Upper lobe of left lung (tissue), 6 donors: Measurements from ENCODE around the gene DENND1A. TPM values are rescaled to one million over a fixed set of nuclear protein-coding genes. Genes with fewer than 3 reads are reported as not detected.

Experiments
- ATAC-seq, 2 donors: fragments of 200-7000 bp; cut with Tn5 transposase; one replicate each; pipeline ENCODE4 v1.9.1; 2022; ENCODE audit warnings: mild to moderate bottlenecking in 2 of 2, moderate library complexity in 2 of 2; ENCODE audit not compliant: low FRiP score in 2 of 2
- DNase-seq, 2 donors: peaks; one replicate each; pipeline ENCODE4 v3.0.0-alpha.2; 2019 to 2020
- H3K27ac ChIP-seq, 4 donors: fragments of 200-600 bp; sonication (generic); one replicate each; pipeline ENCODE4 v1.5.1; 2016 to 2019
- H3K27me3 ChIP-seq, 4 donors: fragments of 200-600 bp; sonication (generic); one replicate each; pipeline ENCODE4 v1.5.1; 2017 to 2019
- H3K36me3 ChIP-seq, 4 donors: fragments of 200-600 bp; sonication (generic); one replicate each; pipeline ENCODE4 v1.5.1; 2016 to 2019
- H3K4me1 ChIP-seq, 4 donors: fragments of 200-600 bp; sonication (generic); one replicate each; pipeline ENCODE4 v1.5.1; 2018 to 2019
- H3K4me3 ChIP-seq, 4 donors: fragments of 200-600 bp; sonication (generic); one replicate each; pipeline ENCODE4 v1.5.1; 2017 to 2019; ENCODE audit warnings: mild to moderate bottlenecking in 2 of 4, moderate library complexity in 1 of 4
- H3K9me3 ChIP-seq, 4 donors: fragments of 200-600 bp; sonication (generic); one replicate each; pipeline ENCODE4 v1.5.1; 2018 to 2019
- EP300 ChIP-seq, 4 donors: sonication (generic); formaldehyde crosslinking; IDR thresholded peaks; one replicate each; pipeline ENCODE4 v1.5.1; 2017; ENCODE audit warnings: antibody characterized with exemption in 4 of 4, control low read depth in 2 of 4
- POLR2A ChIP-seq, 4 donors: fragments of 450-650 bp; IDR thresholded peaks; one replicate each; pipeline ENCODE4 v1.5.1; 2016 to 2017; ENCODE audit warnings: antibody characterized with exemption in 4 of 4, mild to moderate bottlenecking in 2 of 4
- POLR2AphosphoS5 ChIP-seq, 2 donors: sonication (generic); formaldehyde crosslinking; IDR thresholded peaks; one replicate each; pipeline ENCODE4 v1.5.1; 2017; ENCODE audit warnings: antibody characterized with exemption in 2 of 2
- WGBS, 2 donors: methylation state at CpG; one replicate each; pipeline ENCODE4 v1.1.5; 2017 to 2018; 5-methylcytosine and 5-hydroxymethylcytosine counted together
- total RNA-seq, 6 donors: library from RNA; depleted of rRNA in 4 of 6; stranded (reverse); fragments of >200 nt in 4 of 6; gene quantifications; one replicate each; pipeline versions ENCODE4 v1.1.0 to v1.2.1, GENCODE V29; 2016 to 2021
- TF ChIP-seq, protein P1 (sequence below), 6 experiments: fragments of 450-650 bp in 4 of 6; fragments of 200-600 bp in 2 of 6; sonication (generic) in 2 of 6; IDR thresholded peaks; one replicate each; pipeline ENCODE4 v1.5.1; 2016 to 2019; ENCODE audit warnings: antibody characterized with exemption in 6 of 6
- donor health status: DM: no; HTN: no; CAD: no; lungs with moderate emphysema.
- donor health status: DM: no; HTN: yes; CAD: no; lungs with severe emphysema.

The DENND1A gene
- total RNA-seq, 6 donors from 2014 or later, result 9.8 to 46.1 (median 16.0) TPM

DNA sequence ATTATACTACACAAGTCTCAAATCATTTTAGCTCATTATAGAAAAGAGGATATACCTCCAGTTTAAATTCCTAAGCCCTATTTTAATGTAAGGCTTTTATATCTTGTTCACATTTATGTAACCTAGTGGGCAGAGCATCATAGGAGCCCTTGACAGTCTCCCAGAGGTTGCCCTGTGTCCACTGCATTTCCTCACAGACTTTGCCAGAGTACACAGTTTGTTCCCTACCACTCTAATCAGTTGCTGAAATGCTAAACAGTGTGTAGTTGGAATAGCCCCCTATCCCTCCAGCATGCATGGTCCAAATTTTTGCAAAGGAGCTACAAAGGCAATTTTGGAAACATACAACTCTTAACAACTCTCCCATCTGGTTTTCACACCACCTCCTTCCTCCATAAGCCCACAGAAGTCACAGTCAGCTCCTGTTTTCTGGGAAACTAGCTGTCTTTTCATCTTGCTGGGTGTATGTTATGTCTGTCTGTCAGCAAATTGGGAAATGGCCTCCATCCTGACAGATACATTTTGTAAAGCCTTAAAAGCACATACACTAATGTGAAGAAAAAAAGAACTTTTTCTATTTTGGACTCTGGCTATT is 212.2 kb downstream of the DENND1A start:
- H3K27me3 ChIP-seq, result no peaks in the 10 kb centered on the region
- H3K4me1 ChIP-seq, result no peaks in the 10 kb centered on the region
- DNase-seq (no peak), ATAC-seq (no peak)
- no peaks in the 10 kb centered on the region for H3K36me3 ChIP-seq
- H3K27ac ChIP-seq, result no peak overlapping the region
- TF ChIP-seq EP300 (IDR thresholded peaks at IDR 0.05) (no peak), POLR2AphosphoS5 (IDR thresholded peaks at IDR 0.05) (no peak), POLR2A (IDR thresholded peaks at IDR 0.05) (no peak)
- TF ChIP-seq, protein P1, sequence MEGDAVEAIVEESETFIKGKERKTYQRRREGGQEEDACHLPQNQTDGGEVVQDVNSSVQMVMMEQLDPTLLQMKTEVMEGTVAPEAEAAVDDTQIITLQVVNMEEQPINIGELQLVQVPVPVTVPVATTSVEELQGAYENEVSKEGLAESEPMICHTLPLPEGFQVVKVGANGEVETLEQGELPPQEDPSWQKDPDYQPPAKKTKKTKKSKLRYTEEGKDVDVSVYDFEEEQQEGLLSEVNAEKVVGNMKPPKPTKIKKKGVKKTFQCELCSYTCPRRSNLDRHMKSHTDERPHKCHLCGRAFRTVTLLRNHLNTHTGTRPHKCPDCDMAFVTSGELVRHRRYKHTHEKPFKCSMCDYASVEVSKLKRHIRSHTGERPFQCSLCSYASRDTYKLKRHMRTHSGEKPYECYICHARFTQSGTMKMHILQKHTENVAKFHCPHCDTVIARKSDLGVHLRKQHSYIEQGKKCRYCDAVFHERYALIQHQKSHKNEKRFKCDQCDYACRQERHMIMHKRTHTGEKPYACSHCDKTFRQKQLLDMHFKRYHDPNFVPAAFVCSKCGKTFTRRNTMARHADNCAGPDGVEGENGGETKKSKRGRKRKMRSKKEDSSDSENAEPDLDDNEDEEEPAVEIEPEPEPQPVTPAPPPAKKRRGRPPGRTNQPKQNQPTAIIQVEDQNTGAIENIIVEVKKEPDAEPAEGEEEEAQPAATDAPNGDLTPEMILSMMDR (IDR thresholded peaks at IDR 0.05), result no peak
- no peak overlapping the region for H3K4me3 ChIP-seq
- H3K9me3 ChIP-seq, result peaks cover 4 to 6% (median 5%) of the 10 kb centered on the region in 4 donors

DNA sequence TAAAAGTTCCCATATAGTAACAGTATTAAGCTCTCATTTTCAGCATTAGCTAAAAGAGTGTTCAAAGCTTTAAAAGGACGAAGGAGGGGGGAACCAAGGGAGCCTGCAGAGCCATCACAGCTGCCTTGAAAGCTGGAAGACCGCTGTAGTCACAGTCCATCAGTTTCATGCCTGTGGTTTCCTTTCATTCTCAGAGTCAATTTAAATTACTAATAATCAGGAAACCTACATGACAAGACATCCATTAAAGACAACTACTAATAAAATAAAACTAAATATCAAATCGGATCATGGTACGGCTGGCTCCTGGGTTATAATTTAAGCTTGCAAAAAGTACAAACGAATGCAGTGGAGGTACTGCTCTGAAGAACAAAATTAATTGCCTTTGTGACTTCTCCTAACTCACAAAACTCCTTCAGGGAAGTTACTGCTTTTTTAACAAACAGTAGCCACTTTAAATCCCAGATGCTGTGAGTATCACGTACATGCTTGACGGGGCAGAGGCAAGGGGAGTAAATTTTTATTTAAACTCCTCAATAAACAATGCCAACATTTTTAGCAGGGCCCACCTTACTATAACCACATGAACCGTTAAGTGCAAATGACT is 213.5 kb downstream of the DENND1A start:
- no peaks in the 10 kb centered on the region for H3K9me3 ChIP-seq
- ATAC-seq (no peak), DNase-seq (no peak)
- TF ChIP-seq POLR2AphosphoS5 (IDR thresholded peaks at IDR 0.05) (no peak), POLR2A (IDR thresholded peaks at IDR 0.05) (no peak), EP300 (IDR thresholded peaks at IDR 0.05) (no peak)
- TF ChIP-seq, protein P1 (IDR thresholded peaks at IDR 0.05), result no peak
- H3K36me3 ChIP-seq, result no peaks in the 10 kb centered on the region
- no peaks in the 10 kb centered on the region for H3K4me1 ChIP-seq
- H3K27me3 ChIP-seq, result no peaks in the 10 kb centered on the region
- H3K4me3 ChIP-seq, result no peak overlapping the region
- 78 to 80% methylated on average over 8 of the region's 8 CpGs for WGBS, 2 donors
- no peak overlapping the region for H3K27ac ChIP-seq

DNA sequence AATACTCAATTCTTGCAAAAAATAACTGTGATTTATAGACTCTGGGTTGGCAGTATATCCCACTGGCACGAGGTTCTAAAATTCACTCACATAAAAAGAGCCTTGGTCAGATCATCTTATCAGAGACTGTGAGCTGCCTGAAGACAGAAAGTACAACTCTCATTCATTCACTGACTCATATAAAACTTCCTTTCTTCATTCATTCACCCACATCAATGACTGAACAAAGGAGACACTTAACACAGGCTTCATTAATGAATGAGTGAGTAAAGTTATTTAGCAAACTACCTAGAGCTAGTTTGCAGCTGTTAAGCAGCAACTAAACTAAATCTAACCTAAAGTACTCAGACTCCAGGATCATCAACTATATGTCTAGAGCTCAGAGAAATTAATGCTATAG is 214.7 kb downstream of the DENND1A start:
- no peak overlapping the region for H3K4me3 ChIP-seq
- DNase-seq, result no peak
- H3K4me1 ChIP-seq, result no peaks in the 10 kb centered on the region
- no peak for ATAC-seq
- 79 to 96% methylated on average over 1 of the region's 1 CpG for WGBS, 2 donors
- H3K27me3 ChIP-seq, result no peaks in the 10 kb centered on the region
- H3K9me3 ChIP-seq, result no peaks in the 10 kb centered on the region
- H3K27ac ChIP-seq, result no peak overlapping the region
- no peaks in the 10 kb centered on the region for H3K36me3 ChIP-seq
- no peak for TF ChIP-seq POLR2AphosphoS5 (IDR thresholded peaks at IDR 0.05)
- TF ChIP-seq, protein P1 (IDR thresholded peaks at IDR 0.05), result no peak
- no peak for TF ChIP-seq EP300 (IDR thresholded peaks at IDR 0.05)
- no peak for TF ChIP-seq POLR2A (IDR thresholded peaks at IDR 0.05)

DNA sequence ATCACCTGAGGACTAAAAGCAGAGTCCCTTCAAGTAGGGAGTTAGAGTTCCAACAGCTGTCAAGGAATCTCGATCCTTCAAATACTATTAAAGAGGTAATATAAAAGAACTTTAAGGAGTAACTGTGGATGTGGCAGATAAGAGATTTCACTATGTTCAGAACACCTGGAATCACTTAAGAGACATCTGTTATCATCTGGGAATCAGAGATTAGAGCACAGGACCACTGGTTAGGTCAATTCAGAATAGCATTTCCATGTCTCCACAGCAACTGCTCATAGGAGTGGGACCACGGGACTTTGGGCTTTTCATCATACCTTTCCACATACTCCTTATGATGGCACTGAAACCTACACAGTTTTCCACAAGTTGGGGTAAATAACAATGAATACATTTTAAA is 216.6 kb downstream of the DENND1A start:
- no peaks in the 10 kb centered on the region for H3K9me3 ChIP-seq
- TF ChIP-seq, protein P1 (IDR thresholded peaks at IDR 0.05), result no peak
- no peak for TF ChIP-seq EP300 (IDR thresholded peaks at IDR 0.05)
- TF ChIP-seq POLR2A (IDR thresholded peaks at IDR 0.05), result no peak
- no peak for TF ChIP-seq POLR2AphosphoS5 (IDR thresholded peaks at IDR 0.05)
- no peak for ATAC-seq

DNA sequence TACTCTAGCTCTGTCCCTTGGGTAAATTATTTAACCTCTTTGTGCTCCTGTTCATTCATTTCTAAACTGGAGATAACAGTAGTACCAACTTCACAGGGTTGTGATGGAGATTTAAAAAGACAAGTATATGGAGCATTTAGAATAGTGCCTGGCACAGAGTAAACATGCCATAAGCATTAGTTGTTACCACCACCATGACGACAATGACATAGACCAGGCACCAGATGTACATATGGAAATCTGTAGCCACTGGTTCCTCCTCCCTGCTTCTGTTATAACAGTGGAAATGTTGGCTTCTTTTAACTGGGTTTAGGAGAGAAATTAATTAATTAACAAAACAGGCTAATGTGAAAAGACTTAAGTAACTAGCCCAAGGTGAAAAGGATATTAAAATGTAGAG is 217.5 kb downstream of the DENND1A start:
- H3K4me3 ChIP-seq, result no peak overlapping the region
- H3K27ac ChIP-seq, result no peak overlapping the region
- DNase-seq, result no peak
- WGBS, 2 donors, result 95 to 96% methylated on average over 1 of the region's 1 CpG
- H3K4me1 ChIP-seq, result no peaks in the 10 kb centered on the region
- H3K36me3 ChIP-seq, result no peaks in the 10 kb centered on the region
- no peaks in the 10 kb centered on the region for H3K9me3 ChIP-seq
- ATAC-seq, result no peak
- H3K27me3 ChIP-seq, result no peaks in the 10 kb centered on the region
- TF ChIP-seq EP300 (IDR thresholded peaks at IDR 0.05), result no peak

More for the DNA sequence above, 216.6 kb downstream of the DENND1A start:
- H3K4me1 ChIP-seq, result no peaks in the 10 kb centered on the region
- no peak overlapping the region for H3K27ac ChIP-seq
- H3K27me3 ChIP-seq, result no peaks in the 10 kb centered on the region
- 80 to 83% methylated on average over 2 of the region's 2 CpGs for WGBS, 2 donors
- H3K36me3 ChIP-seq, result no peaks in the 10 kb centered on the region
- DNase-seq, result no peak
- no peak overlapping the region for H3K4me3 ChIP-seq
